Lower lobe of right lung (tissue), 2 donors: ENCODE measurements around the gene LRP8. TPM values are rescaled to one million over a fixed set of nuclear protein-coding genes. Genes with fewer than 3 reads are reported as not detected.

ENCODE experiments used
- ATAC-seq, 2 donors: fragments of 200-7000 bp; cut with Tn5 transposase; one replicate each; pipeline ENCODE4 v1.9.1; 2020 to 2022; ENCODE audit warnings: mild to moderate bottlenecking in 2 of 2, moderate library complexity in 2 of 2
- DNase-seq: peaks from one replicate; pipeline ENCODE4 v3.0.0-alpha.2; 2020
- H3K27ac ChIP-seq: fragments of 200-600 bp; one replicate; pipeline ENCODE4 v1.8.0; 2022
- H3K27me3 ChIP-seq: fragments of 200-600 bp; one replicate; pipeline ENCODE4 v1.8.0; 2022; ENCODE audit warnings: low read depth
- H3K36me3 ChIP-seq: fragments of 200-600 bp; one replicate; pipeline ENCODE4 v1.8.0; 2022; ENCODE audit warnings: mild to moderate bottlenecking
- H3K4me1 ChIP-seq: fragments of 200-600 bp; one replicate; pipeline ENCODE4 v1.8.0; 2022
- H3K4me3 ChIP-seq: fragments of 200-600 bp; one replicate; pipeline ENCODE4 v1.8.0; 2022; ENCODE audit warnings: mild to moderate bottlenecking
- H3K9me3 ChIP-seq: fragments of 200-600 bp; one replicate; pipeline ENCODE4 v1.8.0; 2022
- CTCF ChIP-seq: fragments of 200-600 bp; IDR thresholded peaks from one replicate; pipeline ENCODE4 v1.8.0; 2022; ENCODE audit warnings: antibody characterized with exemption, mild to moderate bottlenecking
- intact Hi-C: fragments of 100-400 bp; cut with DNase I; formaldehyde crosslinking; loops from one replicate; pipeline ENCODE4 v1.11.0; 2022
- total RNA-seq: library from RNA; stranded (reverse); fragmentation: NEBNext Ultra II Directional; extraction: Animal tissue kit (Norgen Biotek cat#: 25700); gene quantifications from one replicate; pipeline ENCODE4 v1.2.1, GENCODE V29; 2021
- donor health status: DM: no; HTN: yes; CAD: no; lungs with severe emphysema.

LRP8 gene
- total RNA-seq, 1 donor from 2014 or later: 9.2 TPM

GRCh38 chr1:53326088-53326597, 1.7 kb downstream of the LRP8 start:
- ATAC-seq (peak; percentile 93 to 96), DNase-seq (peak; percentile 95)
- Histone ChIP-seq H3K27me3 (no peaks in the 10 kb centered on the region), H3K9me3 (no peaks in the 10 kb centered on the region), H3K4me3 (peak overlapping the region; percentile 80), H3K27ac (peak overlapping the region; percentile 59), H3K4me1 (peaks cover 44% of the 10 kb centered on the region), H3K36me3 (no peaks in the 10 kb centered on the region)
- no peak for TF ChIP-seq CTCF
- intact Hi-C loops: no loop called here

DNA sequence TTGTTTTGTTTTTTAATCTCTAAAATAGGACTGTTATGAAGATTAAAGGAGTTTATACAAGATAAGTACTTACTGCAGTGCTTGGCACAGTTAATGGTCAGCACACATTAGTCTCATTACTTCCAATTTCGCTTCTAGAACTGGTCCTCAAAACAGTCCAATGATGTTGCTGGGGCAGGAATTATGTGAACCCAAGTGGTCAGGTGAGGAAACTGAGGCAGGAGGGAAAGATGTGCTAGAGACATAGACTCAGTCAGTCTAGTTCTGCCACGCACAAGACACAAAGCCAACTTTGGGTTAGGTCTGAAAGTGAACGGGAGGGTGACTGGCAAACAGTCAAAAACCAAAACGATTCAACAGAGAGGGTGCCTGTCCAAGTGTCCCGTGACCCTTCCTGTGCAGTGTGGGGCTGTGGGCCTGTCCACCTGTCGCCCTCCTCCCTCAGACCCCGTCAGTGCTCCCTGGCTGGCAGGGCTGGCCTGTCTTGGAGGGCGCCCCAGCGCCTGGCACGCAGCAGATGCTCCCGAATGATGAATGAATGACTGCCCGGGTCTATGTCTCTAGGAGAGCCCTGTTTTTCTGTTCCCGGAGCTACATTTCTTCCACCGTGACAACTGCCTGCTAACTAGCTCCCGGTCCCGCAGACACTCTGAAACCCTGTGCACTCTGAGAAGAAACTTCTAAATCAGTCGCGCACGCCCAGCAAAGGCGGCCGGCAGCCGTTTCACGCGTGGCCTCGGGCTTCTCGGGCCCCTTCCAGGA, 2.4 kb downstream of the LRP8 start:
- no peak for TF ChIP-seq CTCF
- peak; percentile 49 for DNase-seq
- Histone ChIP-seq H3K9me3 (no peaks in the 10 kb centered on the region), H3K4me1 (peaks cover 38% of the 10 kb centered on the region), H3K27ac (peak overlapping the region; percentile 59), H3K36me3 (no peaks in the 10 kb centered on the region), H3K27me3 (no peaks in the 10 kb centered on the region), H3K4me3 (peak overlapping the region; percentile 80)
- peak in 1 of 2 donors; percentile 1 for ATAC-seq
- intact Hi-C loops: no loop called here

DNA sequence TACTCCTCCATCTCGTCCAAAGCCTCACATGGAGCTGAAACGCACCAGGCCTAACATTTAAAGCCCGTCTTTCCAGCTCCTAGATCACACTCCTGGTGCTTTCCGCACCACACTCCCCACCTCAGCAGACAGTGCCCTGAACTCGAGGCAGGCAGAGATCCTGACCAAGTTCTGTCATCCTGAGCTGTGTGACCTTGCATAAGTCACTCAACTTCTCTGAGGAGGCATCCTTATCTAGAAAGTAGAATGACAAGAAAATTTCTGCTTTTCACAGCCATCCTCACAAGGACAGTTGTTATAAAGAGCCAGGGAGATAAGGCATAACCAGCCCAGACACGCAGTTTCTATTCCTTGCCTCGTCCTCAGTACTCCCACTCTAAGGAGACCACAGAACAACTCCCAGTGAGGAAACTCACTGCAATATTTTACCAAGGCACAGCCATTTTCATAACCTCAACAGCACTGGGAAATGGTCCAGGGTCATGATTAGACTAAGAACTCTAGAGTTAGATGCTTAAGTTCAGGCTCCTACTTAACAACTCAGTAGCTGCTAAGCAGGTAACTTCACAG, 3.1 kb downstream of the LRP8 start:
- H3K27ac ChIP-seq: no peak overlapping the region
- H3K4me3 ChIP-seq: no peak overlapping the region
- peak in 1 of 2 donors; percentile 50 for ATAC-seq
- no peak for DNase-seq
- peaks cover 36% of the 10 kb centered on the region for H3K4me1 ChIP-seq
- no peaks in the 10 kb centered on the region for H3K27me3 ChIP-seq
- no peak for TF ChIP-seq CTCF
- H3K9me3 ChIP-seq: no peaks in the 10 kb centered on the region
- no peaks in the 10 kb centered on the region for H3K36me3 ChIP-seq
- intact Hi-C loops: no loop called here

GRCh38 chr1:53324321-53324720, 3.5 kb downstream of the LRP8 start:
- H3K4me3 ChIP-seq: no peak overlapping the region
- peaks cover 36% of the 10 kb centered on the region for H3K4me1 ChIP-seq
- H3K27me3 ChIP-seq: no peaks in the 10 kb centered on the region
- DNase-seq: peak; percentile 42
- no peaks in the 10 kb centered on the region for H3K9me3 ChIP-seq
- intact Hi-C loops: no loop called here
- TF ChIP-seq CTCF: no peak
- ATAC-seq: no peak
- no peak overlapping the region for H3K27ac ChIP-seq
- no peaks in the 10 kb centered on the region for H3K36me3 ChIP-seq

DNA sequence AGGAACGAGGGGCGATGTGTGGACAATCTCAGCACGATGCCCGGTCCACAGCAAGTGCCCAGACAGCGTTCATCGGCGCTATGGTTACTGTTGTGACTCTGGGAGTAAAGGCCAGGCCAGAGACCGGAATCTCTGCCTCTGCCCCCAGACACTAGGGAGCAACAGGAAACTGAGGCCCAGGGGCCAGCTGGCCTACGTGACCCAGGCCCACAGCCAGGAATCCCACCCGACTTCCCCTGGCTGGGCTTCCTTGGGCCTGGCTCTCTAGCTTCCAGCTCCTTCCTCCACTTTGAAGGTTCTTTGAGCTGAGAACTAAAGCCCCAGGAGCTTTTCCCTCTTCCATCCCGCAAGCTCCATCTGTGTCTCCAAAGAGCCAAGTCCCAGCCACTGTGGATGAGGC, 4.6 kb downstream of the LRP8 start:
- H3K27ac ChIP-seq: no peak overlapping the region
- intact Hi-C loops: no loop called here
- ATAC-seq (no peak), DNase-seq (peak; percentile 41)
- H3K4me1 ChIP-seq: peaks cover 34% of the 10 kb centered on the region
- no peaks in the 10 kb centered on the region for H3K9me3 ChIP-seq
- no peaks in the 10 kb centered on the region for H3K27me3 ChIP-seq
- no peaks in the 10 kb centered on the region for H3K36me3 ChIP-seq
- TF ChIP-seq CTCF: no peak
- H3K4me3 ChIP-seq: no peak overlapping the region
